CD4-positive, alpha-beta T cell treated with Interleukin-6 for 4 hours (primary cell): ENCODE data around the gene MAZ.
A peak's percentile ranks its signal among the peaks of the same experiment; 100 is the strongest.
"Not testable (repeated sequence)": the region's sequence is repeated elsewhere in the genome, so short reads cannot be mapped to it uniquely, and the experiment has no call there.

Experiments
- DNase-seq: peaks from one replicate; pipeline ENCODE4 v3.0.0-alpha.2; 2020; ENCODE audit warnings: mixed read lengths

Gene MAZ

GRCh38 chr16:29784901-29785500, 21.3 kb upstream of the MAZ start:
- peak; percentile 84 for DNase-seq

DNA sequence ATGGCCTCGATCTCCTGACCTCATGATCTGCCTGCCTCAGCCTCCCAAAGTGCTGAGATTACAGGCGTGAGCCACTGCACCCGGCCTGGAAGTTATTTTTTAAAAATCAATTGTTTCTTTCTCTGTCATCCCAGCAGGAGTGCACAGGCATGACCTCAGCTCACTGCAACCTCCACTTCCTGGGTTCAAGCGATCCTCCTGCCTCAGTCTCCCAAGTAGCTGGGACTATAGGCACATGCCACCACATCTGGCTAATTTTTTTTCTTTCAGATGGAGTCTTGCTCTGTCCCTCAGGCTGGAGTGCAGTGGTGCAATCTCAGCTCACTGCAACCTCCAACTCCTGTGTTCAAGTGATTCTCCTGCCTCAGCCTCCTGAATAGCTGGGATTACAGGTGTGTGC, 19.2 kb upstream of the MAZ start:
- not testable (repeated sequence) for DNase-seq

- no peak for DNase-seq
Observed at GRCh38 chr16:29789775-29790182, 16.6 kb upstream of the MAZ start.

DNA sequence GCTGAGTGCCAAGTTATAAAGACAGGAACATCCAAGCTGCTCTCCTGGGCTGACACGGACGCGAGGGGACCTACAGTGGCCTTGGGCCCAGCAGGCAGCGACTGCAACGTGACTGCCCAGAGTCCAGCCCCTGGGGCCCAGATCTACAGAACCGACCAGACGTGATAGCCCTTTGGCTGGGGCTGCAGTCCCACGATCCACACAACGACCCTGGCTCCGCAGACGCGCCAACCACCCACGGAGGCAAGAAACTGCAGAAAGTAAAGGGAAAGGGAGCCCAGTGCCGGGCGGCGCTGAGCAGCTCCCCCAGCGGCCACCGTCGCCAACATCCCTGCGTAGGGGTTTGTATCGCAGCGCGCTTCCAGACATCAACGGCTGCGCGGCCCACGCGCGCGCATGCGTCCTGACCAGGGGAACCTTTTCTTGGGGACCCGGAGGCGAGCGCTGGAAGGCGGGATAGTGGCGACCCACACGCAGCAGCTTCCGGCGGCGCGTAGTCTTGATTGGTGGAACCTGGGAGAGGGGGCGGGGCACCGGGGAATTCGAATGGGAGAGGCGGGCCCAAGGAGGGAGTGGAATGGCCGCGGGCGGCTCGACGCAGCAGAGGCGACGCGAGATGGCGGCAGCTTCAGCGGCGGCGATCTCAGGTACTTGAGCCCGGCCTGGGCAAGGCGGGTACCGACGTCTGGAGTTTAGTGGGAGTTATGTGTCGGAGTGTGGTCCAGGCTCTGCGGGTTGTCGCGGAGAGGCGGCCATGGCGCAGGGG, 16.0 kb upstream of the MAZ start, which contains the start of gene KIF22:
KIF22 (plus strand) TSS at position 569 of the 766 bp plus-strand sequence; CDS start at position 578, 9 bp downstream.
- peak; percentile 100 for DNase-seq

DNA sequence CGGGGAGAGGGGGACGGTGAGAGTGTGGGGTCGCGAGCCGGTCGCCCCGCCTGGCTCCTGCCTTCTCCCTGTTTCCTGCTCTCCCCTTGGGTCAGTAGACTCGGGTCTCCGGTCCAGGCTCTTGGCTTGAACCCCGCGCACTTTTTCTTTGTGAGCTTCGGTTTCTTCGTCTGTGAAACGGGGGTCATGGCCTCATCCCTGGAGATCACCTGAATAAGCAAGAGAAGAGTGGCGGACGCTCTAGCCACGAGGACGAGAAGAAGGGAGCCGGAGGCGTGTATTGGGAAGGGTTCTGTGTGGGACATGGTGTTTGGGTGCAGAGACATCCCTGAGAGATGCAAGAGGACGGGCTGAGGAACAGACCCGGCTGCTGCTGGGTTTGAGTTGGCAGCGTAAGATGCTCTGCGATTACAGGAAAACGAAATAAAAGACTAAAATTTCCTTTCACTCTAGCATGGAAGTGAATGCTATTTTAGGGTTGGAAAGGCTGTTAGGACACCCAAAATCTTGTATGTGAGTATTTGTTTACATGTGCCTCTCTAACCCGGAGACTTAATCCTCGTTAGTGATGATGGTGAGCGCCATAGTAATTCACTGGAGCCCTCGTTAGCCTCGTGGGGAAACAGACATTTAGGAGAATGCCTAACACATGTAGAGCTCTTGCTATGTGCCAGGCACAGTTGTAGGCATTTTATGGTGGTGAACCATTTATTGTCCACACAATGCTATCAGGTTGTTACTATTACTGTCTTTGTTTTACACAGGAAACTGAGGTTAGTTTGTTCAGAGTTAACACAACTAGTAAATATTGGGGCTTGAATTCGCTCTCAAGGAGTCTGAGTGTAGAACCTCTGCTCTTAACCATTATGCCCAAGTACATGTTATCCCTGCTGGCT, 15.1 kb upstream of the MAZ start:
- no peak for DNase-seq

- no peak for DNase-seq
Observed at GRCh38 chr16:29791845-29792807, 14.2 kb upstream of the MAZ start.

DNA sequence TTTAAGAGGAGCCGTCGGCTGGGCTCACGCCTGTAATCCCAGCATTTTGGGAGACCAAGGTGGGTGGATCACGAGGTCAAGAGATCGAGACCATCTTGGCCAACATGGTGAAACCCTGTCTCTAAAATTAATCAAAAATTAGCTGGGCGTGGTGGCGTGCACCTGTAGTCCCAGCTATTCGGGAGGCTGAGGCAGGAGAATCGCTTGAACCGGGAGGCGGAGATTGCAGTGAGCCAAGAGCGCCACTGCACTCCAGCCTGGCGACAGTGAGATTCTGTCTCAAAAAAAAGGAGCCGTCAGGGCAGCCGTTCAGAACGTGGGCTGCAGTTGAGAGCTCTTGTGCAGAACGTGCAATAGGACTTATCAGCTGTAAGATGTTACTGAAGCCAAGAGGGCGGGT, 13.2 kb upstream of the MAZ start:
- DNase-seq = not testable (repeated sequence)

DNA sequence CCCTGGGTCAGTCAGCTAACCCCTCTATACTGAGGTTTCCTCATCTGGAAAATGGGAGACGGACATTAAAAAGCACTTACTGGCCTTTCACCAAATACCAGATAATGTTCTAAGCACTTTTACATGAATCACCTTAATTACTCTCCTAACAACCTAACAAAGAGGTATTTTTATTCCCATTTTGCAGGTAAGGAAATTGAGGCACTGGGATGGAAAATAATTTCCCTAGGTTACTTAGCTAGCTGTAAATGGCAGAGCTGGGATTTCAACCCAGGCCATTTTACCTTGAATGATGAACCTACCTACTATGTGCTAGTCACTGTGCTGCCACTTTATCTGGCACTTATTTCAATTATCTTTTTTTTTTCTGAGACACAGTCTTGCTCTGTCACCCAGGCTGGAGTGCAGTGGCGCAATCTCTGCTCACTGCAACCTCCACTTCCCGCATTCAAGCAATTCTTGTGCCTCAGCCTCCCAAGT, 12.1 kb upstream of the MAZ start:
- DNase-seq = no peak

- no peak for DNase-seq
Observed at GRCh38 chr16:29802416-29802935, 3.9 kb upstream of the MAZ start.

GRCh38 chr16:29804020-29804419, 2.3 kb upstream of the MAZ start:
- no peak for DNase-seq

DNA sequence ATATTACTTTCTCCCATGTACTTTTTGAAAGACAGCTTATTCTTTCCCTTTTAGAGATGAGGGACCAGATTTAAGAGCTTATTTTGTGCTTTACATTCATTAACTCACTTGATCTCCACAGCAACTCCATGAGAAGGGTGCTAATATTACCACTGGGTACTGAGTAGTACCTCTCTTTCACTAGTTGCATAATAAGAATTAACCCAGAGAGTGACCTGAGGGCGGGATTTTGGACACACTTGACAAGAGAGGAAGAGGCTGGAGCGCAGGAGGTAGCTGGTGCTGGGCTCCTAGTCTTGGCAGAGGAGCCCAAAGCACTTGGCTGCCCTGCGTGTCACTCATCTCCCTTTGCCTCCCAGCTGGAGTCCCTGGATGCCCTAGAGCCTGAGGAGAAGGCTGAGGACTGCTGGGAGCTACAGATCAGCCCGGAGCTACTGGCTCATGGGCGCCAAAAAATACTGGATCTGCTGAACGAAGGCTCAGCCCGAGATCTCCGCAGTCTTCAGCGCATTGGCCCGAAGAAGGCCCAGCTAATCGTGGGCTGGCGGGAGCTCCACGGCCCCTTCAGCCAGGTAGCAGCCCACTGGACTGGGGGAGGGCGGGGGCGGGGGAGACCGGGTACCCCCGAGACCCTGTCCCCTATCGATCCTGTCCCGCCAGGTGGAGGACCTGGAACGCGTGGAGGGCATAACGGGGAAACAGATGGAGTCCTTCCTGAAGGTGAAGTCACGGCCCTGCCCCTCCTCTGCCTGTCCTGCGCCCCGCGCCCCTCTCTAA, 1.7 kb upstream of the MAZ start:
- DNase-seq = no peak

DNA sequence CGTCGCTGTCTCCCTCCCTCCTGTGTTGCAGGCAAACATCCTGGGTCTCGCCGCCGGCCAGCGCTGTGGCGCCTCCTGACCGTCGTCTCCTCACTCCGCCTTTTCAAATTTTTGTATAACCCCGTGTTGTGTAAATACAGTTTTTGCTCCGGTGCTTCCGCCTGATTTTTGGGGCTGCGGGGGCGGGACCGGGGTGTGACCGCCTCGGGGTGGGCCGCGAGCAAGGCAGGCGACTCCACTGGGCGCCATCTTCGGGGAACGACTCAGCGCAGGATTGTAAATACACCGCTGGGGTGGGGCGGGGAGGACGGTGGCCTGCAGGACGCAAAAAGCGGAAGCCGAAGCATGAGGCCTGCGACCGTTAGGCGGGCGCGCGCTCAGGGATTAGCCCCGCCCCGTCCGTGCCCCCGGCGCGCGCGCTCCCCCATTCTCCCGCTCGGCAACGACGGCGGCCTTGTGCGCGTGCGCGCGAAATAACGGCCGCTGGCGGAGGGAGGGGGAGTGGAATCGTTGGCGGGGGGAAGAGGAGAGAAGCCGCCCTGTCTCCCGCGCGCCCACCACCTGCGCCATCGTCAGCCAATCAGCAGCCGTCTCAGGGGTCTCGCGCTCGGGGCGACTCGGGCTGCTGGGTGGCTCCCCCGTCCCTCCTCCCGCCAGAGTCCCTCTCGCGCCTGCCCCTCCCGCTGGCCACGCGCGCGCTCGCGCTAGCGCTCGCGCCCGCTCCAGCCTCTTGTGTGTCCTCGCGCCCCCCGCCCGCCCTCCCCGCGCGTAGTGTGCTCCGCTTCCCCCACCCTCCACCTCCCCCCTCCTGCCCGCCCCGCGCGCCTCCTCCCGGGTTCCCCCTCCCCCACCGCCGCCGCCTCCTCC, 864 bp upstream of the MAZ start:
- DNase-seq = peak; percentile 98

- peak; percentile 65 for DNase-seq
Observed at GRCh38 chr16:29806641-29807425, 504 bp downstream of the MAZ start.

DNA sequence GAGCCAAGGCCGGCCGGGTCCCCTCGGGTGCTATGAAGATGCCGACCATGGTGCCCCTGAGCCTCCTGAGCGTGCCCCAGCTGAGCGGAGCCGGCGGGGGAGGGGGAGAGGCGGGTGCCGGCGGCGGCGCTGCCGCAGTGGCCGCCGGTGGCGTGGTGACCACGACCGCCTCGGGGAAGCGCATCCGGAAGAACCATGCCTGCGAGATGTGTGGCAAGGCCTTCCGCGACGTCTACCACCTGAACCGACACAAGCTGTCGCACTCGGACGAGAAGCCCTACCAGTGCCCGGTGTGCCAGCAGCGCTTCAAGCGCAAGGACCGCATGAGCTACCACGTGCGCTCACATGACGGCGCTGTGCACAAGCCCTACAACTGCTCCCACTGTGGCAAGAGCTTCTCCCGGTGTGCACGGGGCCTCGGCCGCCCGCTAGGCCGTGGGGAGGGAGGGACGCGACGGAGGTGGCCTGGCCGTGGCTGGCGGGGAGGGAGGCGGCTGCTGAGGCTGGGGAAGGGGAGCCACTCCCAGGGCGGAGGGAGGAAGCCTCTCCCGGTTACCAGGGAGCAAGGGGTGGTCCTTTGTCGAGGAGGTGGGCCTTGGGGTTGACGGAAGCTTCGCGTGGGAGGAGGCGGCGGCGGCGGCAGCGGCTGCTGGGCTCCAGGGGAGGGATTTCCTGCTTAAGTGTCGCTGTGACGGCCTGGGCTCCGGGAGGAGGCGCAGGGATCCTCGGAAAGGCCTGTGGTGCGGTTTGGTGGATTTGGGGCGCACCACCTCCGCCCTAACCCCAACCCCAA, 1.3 kb downstream of the MAZ start:
- peak; percentile 90 for DNase-seq

- DNase-seq = no peak
Observed at GRCh38 chr16:29808219-29808900, 2.0 kb downstream of the MAZ start.

DNA sequence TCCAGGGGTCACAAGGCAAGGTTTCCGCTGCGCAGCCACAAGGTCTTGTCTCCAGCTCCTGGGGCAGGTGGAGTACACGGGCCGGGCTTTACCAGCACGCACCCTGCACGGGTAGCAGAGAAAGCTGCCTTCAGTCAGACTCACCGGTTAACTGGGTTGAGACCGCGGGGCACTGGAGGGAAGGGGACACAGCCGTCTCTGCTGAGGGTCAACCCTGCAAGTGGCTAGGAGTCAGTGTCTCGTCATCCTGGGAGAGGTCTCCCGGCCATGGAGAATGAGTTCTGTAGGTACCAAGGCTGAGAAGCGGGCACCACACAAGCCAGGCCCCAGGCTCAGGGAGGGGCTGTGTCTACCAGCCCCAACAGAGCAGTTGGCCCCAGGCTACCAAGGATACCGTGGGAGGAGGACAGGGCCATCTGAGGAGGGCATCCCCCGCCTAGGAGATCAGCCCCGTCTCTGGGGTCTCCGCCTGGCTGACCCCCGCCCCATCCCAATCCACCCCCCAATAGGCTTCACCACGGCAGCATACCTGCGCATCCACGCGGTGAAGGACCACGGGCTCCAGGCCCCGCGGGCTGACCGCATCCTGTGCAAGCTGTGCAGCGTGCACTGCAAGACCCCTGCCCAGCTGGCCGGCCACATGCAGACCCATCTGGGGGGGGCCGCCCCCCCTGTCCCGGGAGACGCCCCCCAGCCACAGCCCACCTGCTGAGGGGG, 2.9 kb downstream of the MAZ start:
- no peak for DNase-seq
